Muscle layer of duodenum (tissue), 2 donors: Measurements from ENCODE around the gene AMBRA1.
"Not testable (repeated sequence)": the region's sequence is repeated elsewhere in the genome, so short reads cannot be mapped to it uniquely, and the experiment has no call there.

Experiments used
- H3K27ac ChIP-seq: one replicate; pipeline ENCODE4 v1.7.0; 2013; ENCODE audit warnings: mild to moderate bottlenecking, low read length
- H3K27me3 ChIP-seq: one replicate; pipeline ENCODE4 v1.7.0; 2013; ENCODE audit warnings: low read depth, mild to moderate bottlenecking, control low read depth, low read length
- H3K36me3 ChIP-seq, 2 donors: one replicate each; pipeline ENCODE4 v1.7.0; 2013; ENCODE audit warnings: low read length in 2 of 2, control low read depth in 1 of 2, mild to moderate bottlenecking in 1 of 2; ENCODE audit not compliant: insufficient read depth in 2 of 2, control insufficient read depth in 1 of 2
- H3K4me1 ChIP-seq, 2 donors: one replicate each; pipeline ENCODE4 v1.7.0; 2013; ENCODE audit warnings: low read length in 2 of 2, mild to moderate bottlenecking in 2 of 2, control low read depth in 1 of 2, moderate library complexity in 1 of 2; ENCODE audit not compliant: insufficient read depth in 2 of 2, control insufficient read depth in 1 of 2
- H3K4me3 ChIP-seq, 2 donors: one replicate each; pipeline ENCODE4 v1.7.0; 2013; ENCODE audit warnings: low read length in 2 of 2, low read depth in 1 of 2, mild to moderate bottlenecking in 1 of 2
- H3K9me3 ChIP-seq, 2 donors: one replicate each; pipeline ENCODE4 v1.7.0; 2013; ENCODE audit warnings: low read length in 2 of 2, control low read depth in 1 of 2, mild to moderate bottlenecking in 1 of 2; ENCODE audit not compliant: control insufficient read depth in 1 of 2
- donor health status: healthy.

The AMBRA1 gene

DNA sequence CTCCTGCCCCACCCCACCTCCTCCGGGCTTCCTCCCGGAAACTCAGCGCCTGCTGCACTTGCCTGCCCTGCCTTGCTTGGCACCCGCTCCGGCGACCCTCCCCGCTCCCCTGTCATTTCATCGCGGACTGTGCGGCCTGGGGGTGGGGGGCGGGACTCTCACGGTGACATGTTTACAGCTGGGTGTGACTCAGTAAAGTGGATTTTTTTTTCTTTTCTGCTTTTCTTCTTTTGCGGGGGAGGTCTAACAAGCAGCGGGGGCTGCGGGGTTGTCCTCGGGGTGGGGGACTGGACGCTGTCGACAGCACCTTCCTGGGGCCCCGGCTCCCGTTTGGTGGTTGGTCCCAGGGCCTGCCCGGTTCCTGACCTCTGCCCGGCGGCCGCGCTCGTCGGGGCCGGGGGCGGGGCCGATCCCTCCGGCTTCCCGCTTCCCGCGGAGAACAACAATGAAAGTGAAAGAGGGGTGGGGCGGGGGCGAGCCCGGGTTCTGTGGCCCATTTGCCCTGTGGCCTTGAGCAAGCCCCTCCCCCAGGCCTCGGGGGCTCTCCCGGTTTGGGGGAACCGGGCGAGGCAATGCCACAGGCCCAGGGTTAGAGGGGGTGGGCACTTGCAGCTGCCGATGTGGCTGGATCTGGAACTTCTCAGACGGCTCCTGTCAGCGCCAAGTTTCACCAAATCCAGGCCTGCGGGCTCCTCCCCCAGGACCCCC, 213.3 kb downstream of the AMBRA1 start:
- Histone ChIP-seq H3K27me3 (no peaks in the 10 kb centered on the region), H3K4me1 (peaks cover 0 to 20% of the 10 kb centered on the region in 2 donors), H3K36me3 (peaks cover 3 to 28% of the 10 kb centered on the region in 2 donors), H3K27ac (no peak overlapping the region), H3K4me3 (peak overlapping the region; percentile 62 to 73), H3K9me3 (no peaks in the 10 kb centered on the region)

DNA sequence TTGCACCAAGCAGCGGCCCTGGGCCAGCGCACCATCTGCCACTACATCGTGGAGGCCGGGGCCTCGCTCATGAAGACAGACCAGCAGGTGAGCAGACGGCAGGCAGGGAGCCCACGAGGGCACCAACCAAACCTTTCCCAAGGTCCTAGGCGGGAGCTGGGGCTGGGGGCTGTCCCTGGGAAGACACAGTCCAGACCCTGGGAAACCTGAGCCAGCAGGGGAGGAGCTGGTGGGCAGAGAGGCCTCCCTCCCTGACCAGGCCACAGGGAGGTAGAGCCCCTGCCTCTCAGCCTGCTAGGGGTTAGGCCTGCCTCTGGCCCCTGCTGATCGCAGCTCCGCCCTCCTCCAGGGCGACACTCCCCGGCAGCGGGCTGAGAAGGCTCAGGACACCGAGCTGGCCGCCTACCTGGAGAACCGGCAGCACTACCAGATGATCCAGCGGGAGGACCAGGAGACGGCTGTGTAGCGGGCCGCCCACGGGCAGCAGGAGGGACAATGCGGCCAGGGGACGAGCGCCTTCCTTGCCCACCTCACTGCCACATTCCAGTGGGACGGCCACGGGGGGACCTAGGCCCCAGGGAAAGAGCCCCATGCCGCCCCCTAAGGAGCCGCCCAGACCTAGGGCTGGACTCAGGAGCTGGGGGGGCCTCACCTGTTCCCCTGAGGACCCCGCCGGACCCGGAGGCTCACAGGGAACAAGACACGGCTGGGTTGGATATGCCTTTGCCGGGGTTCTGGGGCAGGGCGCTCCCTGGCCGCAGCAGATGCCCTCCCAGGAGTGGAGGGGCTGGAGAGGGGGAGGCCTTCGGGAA, 214.1 kb downstream of the AMBRA1 start:
- H3K27ac ChIP-seq, H3K27me3 ChIP-seq, H3K9me3 ChIP-seq: not testable (repeated sequence)
- Histone ChIP-seq H3K4me1 (peaks cover 0 to 20% of the 10 kb centered on the region in 2 donors), H3K4me3 (peak overlapping the region in 1 of 2 donors; percentile 73), H3K36me3 (peaks cover 6 to 36% of the 10 kb centered on the region in 2 donors)

DNA sequence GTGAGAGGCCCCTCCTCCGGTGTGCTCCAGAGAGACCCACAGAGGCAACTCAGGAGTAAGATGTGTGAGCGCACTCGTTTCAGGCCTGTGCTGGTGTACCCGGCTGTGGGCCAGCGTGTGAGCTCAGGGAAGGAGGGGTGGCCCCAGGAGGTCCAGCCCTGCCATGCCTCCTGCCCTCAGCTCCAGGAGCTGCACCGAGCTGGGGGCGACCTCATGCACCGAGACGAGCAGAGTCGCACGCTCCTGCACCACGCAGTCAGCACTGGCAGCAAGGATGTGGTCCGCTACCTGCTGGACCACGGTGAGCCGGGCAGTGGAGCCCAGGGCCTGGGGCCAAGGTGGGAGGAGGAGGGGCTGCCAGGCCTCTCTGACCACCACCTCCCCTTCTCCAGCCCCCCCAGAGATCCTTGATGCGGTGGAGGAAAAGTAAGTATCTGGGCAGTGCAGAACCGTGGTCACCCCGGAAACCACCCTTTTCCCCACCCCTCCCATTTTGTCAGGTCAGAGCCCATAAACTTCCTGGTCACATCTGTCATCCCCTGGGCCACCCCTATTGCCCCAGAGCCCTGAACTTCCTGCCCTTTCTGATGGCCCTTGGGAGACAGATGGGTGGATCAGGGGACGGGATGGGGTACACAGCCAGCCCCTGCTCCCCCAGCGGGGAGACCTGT, 214.9 kb downstream of the AMBRA1 start:
- peaks cover 6 to 43% of the 10 kb centered on the region in 2 donors for H3K36me3 ChIP-seq
- H3K27ac ChIP-seq, result no peak overlapping the region
- H3K9me3 ChIP-seq, result no peaks in the 10 kb centered on the region
- H3K4me1 ChIP-seq, result peaks cover 0 to 20% of the 10 kb centered on the region in 2 donors
- no peaks in the 10 kb centered on the region for H3K27me3 ChIP-seq
- no peak overlapping the region for H3K4me3 ChIP-seq

DNA sequence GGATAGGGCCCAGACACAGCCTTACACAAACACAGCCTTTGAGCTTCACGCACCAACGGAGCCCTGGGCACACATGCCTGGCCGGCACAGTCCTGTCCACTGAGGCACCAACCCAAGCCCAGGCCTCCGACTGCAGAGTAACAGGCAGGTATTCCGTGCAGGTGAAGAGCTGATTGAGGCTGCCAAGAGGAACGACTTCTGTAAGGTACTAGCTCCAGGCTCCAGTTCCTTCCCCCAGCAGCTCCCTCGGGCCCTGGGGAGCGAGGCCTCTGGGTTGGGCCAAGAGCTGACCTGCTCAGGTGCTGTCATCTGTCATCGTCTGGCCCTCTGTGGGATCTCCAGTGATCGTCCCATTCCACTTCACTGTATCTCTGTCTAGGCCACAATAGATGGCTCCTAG, 215.5 kb downstream of the AMBRA1 start:
- Histone ChIP-seq H3K4me1 (peaks cover 0 to 20% of the 10 kb centered on the region in 2 donors), H3K27me3 (no peaks in the 10 kb centered on the region), H3K27ac (no peak overlapping the region), H3K36me3 (peaks cover 6 to 49% of the 10 kb centered on the region in 2 donors), H3K9me3 (no peaks in the 10 kb centered on the region), H3K4me3 (no peak overlapping the region)

DNA sequence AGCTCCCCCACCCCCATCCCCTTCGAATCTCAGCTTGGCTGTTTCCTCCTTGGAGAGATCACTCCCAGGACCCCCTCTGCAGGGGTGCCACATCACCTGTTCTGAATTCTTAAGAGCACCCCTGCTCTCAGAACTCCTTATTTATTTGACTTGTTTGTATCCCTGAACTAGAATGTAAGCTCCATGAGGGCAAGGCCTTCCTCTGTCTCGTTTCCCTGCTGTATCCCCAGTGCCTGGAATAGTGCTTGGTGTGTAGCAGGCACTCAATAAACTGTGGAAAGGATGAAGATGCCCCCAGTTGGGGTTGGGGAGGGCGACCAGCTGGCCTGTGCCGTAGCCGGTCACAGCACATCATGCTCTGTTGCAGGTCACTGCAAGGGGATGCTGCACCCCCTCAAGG, 216.0 kb downstream of the AMBRA1 start:
- H3K36me3 ChIP-seq, result peaks cover 6 to 51% of the 10 kb centered on the region in 2 donors
- peaks cover 0 to 19% of the 10 kb centered on the region in 2 donors for H3K4me1 ChIP-seq
- no peak overlapping the region for H3K27ac ChIP-seq
- H3K27me3 ChIP-seq, result no peaks in the 10 kb centered on the region
- H3K4me3 ChIP-seq, result no peak overlapping the region
- H3K9me3 ChIP-seq, result no peaks in the 10 kb centered on the region

DNA sequence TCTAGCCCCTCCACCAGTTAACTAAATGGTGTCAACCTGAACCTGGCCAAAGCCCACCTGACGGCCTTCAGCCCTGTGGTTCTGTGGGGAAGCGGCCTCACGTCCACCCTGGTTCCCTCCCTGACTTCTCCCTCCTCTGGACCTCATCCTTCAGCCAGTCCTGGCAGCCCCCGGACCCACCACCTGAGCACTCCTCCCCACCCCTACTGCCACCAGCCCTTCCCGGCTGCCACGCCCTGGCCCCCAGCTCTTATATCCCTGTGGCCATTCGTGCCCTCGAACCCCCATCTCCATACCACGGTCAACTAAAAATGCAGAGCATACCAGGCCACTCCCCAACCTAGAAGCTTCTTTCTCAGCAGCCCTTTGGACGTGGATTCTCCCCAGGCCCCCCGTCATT, 216.5 kb downstream of the AMBRA1 start:
- Histone ChIP-seq H3K36me3 (peaks cover 6 to 56% of the 10 kb centered on the region in 2 donors), H3K4me1 (peaks cover 0 to 13% of the 10 kb centered on the region in 2 donors), H3K27ac (no peak overlapping the region), H3K27me3 (no peaks in the 10 kb centered on the region), H3K9me3 (no peaks in the 10 kb centered on the region), H3K4me3 (no peak overlapping the region)

DNA sequence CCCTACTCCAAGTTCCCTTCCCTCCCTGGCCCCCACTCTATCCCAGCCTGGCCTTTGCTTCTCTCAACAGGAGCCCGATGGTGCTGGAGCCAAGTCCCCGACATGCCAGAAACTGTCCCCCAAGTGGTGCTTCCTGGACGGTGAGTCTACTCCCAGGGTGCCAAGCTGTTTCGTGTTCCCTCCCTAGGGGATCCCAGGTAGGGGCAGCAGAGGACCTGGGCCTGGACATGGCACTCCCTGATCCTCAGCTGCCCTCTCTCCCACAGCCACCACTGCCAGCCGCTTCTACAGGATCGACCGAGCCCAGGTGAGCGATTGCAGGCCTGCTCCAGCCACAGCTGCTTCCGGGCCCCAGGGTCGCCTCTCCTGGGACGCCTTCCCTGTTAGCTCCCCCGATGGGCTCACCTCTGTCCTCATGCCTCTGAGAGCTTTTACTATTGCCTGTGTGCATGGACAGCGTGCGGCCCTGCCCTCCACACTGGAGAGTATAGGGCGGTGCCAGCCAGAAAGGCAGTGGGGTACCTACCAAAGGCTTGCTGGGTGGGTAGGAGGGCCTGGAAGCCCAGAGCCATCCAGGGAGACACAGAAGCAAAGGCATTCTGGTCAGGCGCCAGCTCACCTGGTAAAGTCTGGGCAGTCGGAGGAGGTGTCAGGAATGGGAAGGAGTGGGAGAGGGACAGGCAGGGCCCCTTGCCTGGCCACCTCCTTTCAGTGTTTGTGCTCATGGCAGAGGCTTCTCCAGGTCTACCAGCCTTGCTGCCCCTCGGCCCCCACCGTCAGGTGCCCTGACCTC, 217.4 kb downstream of the AMBRA1 start:
- Histone ChIP-seq H3K27me3 (no peaks in the 10 kb centered on the region), H3K4me3 (no peak overlapping the region), H3K27ac (no peak overlapping the region), H3K9me3 (no peaks in the 10 kb centered on the region), H3K4me1 (peaks cover 0 to 8% of the 10 kb centered on the region in 2 donors), H3K36me3 (peaks cover 12 to 64% of the 10 kb centered on the region in 2 donors)

DNA sequence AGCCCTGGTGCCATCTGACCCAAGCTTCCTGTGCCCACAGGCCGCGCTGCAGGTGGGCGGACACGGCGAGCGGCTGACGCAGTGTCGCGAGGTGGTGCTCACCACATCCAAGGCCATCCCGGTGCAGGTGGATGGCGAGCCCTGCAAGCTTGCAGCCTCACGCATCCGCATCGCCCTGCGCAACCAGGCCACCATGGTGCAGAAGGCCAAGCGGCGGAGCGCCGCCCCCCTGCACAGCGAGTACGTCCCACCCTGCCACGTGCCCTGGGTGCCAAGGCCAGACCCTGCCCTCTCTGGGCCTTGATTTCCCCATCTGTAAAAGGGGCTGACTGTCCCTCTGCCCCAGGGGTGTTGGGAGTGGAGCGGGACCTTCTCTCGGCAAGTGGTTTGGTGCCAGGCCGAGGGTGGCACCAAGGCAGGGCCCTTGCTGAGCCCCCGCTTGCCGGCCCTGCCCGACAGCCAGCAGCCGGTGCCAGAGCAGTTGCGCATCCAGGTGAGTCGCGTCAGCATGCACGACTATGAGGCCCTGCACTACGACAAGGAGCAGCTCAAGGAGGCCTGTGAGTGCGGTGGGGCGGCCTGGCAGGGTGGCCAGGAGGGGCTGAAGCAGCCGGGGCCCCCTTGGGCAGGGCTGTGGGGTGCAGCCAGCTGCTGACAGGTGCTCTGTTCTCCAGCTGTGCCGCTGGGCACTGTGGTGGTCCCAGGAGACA, 218.3 kb downstream of the AMBRA1 start:
- H3K27me3 ChIP-seq, result no peaks in the 10 kb centered on the region
- H3K36me3 ChIP-seq, result peaks cover 13 to 70% of the 10 kb centered on the region in 2 donors
- no peak overlapping the region for H3K4me3 ChIP-seq
- no peak overlapping the region for H3K27ac ChIP-seq
- H3K4me1 ChIP-seq, result peaks cover 0 to 3% of the 10 kb centered on the region in 2 donors
- H3K9me3 ChIP-seq, result no peaks in the 10 kb centered on the region

DNA sequence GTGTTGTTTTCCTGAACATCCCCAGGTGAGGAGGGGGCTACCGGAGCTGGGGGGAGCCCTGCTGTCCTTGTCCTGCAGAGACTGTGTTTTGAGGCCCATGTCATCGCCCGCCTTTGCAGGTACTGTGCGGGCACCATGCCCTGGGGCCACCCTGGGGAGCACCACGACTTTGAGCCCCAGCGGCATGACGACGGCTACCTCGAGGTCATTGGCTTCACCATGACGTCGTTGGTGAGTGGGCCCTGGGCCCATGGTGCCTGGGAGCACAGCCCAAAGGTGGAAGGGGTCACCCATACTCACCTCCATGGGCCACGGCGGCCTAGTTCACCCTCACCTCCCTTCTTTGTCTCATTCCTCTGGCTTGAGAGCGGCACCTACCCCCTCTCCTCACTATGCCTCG, 219.0 kb downstream of the AMBRA1 start:
- Histone ChIP-seq H3K27me3 (no peaks in the 10 kb centered on the region), H3K4me1 (no peaks in the 10 kb centered on the region), H3K4me3 (no peak overlapping the region), H3K36me3 (peaks cover 17 to 77% of the 10 kb centered on the region in 2 donors), H3K9me3 (no peaks in the 10 kb centered on the region), H3K27ac (no peak overlapping the region)
